ACHN (cell line): ENCODE data around the gene STRA8.
"Not testable (repeated sequence)": the region's sequence is repeated elsewhere in the genome, so short reads cannot be mapped to it uniquely, and the experiment has no call there.

Experiments
- DNase-seq: peaks from one replicate; pipeline ENCODE4 v3.0.0-alpha.2; 2015
- in situ Hi-C: cut with HindIII; loops from 2 replicates; pipeline ENCODE4 v1.10.0; 2017; ENCODE audit warnings: low sequenced_read_pairs, low pct_ligation_motif_present, low pct_unique_long_range_greater_than_20kb

The STRA8 gene

GRCh38 chr7:135231686-135232085, 2.0 kb upstream of the STRA8 start:
- in situ Hi-C loops = no loop called here
- DNase-seq = no peak

DNA sequence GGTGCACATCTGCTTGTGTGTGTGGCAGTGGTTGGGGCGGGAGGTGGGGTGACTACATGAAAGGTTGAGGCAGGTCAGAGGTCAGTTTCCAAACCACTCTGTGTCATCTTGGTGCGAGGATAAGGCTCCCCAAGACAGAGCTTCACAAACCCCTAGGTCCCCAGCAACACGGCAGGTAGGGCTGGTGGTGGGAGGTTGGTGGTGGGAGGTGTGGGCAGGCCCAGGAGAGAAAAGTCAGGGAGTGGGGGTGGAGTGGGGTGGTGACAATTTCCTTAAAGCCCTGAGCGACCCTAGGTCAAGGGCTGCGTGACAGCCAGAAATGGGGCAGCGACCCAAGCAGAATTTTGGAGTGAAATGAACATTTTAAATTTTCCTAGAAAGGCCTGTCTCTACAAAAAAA, 1.6 kb upstream of the STRA8 start:
- no peak for DNase-seq
- in situ Hi-C loops = no loop called here

GRCh38 chr7:135232720-135233119, 918 bp upstream of the STRA8 start:
- in situ Hi-C loops = no loop called here
- peak; percentile 19 for DNase-seq

GRCh38 chr7:135234095-135234494, 457 bp downstream of the STRA8 start:
- in situ Hi-C loops, DNase-seq: not testable (repeated sequence)

DNA sequence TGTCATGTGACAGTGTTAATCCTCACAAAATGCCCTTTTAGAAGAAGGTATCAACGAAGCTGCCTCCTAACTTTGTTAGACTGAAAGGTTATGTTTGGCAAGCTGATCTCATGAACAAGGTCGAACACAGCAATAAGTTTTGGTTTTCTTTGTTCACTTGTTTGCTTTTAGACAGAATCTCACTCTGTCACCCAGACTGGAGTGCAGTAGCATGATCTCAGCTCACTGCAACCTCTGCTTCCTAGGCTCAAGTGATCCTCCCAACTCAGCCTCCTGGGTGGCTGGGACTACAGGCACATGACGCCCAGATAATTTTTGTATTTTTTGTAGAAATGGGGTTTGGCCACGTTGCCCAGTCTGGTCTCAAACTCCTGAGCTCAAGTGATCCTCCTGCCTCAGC, 1.1 kb downstream of the STRA8 start:
- in situ Hi-C loops = no loop called here
- DNase-seq = no peak

- peak; percentile 71 for DNase-seq
- in situ Hi-C loops = no loop called here
Measured at GRCh38 chr7:135235841-135236240, 2.2 kb downstream of the STRA8 start.

DNA sequence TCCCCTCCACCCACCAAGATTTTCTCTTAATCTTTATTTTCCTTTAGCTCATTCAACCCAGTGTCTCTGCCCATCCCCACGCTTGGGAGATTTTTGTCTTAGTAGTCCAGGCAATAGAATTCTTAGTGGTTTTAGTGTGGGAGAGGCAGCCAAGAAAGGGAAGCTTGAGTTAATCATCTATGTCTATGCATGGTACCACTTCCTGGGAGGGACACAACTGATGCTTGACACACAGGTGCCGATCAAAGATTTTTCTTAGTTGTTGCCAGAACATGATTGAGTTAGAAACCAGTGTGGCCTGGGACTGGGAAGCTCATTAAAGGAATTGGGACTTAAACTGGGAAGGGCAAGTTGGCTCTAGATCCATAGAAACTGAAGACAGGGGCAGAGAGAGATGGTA, 3.1 kb downstream of the STRA8 start:
- peak; percentile 94 for DNase-seq
- in situ Hi-C loops = no loop called here

- in situ Hi-C loops = no loop called here
- peak; percentile 25 for DNase-seq
Measured at GRCh38 chr7:135238112-135238744, 4.6 kb downstream of the STRA8 start.

DNA sequence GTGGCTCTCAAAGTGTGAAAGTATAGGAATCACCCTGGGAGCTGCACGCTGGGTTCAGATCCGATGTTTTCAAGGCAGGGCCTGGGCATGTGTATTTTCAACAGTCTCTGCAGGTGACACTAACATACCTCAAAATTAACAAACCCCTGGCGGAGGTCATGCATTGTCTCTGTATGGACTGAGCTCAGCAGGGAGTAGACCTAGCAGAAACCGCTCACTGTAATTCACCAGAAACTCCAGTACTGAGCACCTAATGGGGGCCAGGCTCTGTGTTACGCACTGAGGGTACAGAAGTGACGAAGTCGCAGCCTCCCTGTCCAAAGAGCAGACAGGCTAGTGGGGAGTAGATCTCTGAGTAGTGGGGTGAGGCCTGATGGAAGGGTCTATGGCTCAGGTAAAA, 5.6 kb downstream of the STRA8 start:
- in situ Hi-C loops = no loop called here
- no peak for DNase-seq

- DNase-seq = no peak
- in situ Hi-C loops = no loop called here
Measured at GRCh38 chr7:135240441-135240840, 6.8 kb downstream of the STRA8 start.

DNA sequence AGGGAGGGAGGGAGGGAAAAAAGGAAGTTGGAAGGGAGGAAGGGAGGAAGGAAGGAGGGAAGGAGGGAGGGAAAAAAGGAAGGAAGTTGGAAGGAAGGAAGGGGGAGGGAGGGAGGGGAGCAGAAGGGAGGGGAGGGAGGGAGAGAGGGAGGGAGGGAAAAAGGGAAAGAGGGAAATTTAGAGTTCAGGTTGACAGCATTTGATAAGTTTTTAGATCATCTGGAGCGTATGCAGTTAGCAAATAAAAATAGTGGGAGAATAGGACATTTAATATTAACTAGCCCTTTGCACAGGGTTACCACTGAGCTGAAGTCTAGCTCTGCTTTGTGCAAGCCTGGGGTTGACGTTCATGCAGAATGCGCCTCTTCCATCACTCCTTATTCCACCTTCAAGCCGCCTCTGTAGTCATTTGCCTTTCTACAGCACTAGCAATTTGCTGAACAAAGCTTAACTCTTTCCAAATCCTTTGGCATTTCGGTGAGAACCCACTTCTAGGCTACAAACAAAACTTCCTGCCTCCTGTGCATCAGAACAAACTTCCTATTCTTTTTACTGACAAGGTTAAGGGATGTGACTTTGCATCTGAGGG, 8.6 kb downstream of the STRA8 start:
- in situ Hi-C loops = no loop called here
- DNase-seq = no peak

DNA sequence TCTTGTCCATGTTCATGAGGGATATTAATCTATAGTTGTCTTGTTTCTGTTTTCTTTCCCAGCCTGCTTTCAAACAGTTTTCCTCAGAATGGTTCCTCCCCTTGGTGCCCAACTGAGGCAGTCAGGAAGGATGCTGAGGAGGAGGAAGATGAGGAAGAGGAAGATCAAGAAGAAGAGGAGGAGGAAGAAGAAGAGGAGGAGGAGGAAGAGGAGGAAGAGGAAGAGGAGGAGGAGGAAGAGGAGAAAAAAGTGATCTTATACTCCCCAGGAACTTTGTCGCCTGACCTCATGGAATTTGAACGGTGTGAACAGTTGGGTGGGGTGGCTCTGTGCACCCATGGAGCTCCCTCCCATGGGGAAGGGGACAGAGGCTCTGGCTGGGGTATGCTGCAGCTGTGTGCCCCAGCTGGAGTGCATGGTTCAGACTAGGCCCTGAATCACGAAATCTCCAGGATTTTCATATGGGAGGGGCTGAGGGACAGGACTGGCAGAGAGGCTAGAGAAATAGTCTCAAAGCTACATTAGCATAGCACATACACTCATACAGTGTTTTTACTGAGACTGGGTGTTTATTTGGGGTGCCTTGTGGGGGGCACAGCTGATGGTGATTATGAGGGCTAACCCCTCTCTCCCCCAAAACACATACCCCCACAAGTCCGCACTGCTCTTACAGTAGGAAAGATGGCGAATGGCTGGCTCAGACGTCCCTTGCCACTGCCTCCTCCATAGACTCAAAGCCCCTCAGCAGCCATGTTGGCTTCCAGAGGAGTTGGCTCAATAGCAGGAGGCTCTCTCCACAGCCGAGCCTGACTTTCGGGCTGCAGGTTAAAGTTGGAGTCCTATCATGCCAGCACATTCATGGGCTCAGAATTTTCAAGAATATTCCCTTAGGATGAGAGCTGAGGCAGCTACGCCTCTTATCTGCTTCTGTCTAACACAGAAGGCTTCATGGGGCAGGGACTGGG, 11.9 kb downstream of the STRA8 start:
- in situ Hi-C loops = no loop called here
- no peak for DNase-seq

GRCh38 chr7:135246191-135246825, 12.7 kb downstream of the STRA8 start:
- DNase-seq = no peak
- in situ Hi-C loops = no loop called here

- in situ Hi-C loops = no loop called here
- no peak for DNase-seq
Measured at GRCh38 chr7:135247746-135248471, 14.3 kb downstream of the STRA8 start.

DNA sequence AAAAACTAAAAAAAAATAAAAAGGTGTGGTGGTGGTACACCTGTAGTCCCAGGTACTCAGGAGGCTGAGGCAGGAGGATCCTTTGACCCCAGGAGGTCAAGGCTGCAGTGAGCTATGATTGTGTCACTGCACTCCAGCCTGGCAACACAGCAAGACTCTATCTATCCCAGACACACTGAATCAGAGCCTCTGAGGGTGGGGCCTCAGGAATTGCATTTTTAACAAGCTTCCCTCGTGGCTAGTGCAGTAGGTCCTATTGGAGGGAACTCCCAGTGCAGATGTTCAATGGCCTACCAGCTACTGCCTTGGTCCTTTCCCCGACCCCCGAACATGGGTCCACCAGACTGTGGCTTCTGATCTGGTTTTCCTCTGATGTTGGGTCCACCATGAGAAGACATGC, 14.9 kb downstream of the STRA8 start:
- no peak for DNase-seq
- in situ Hi-C loops = no loop called here

DNA sequence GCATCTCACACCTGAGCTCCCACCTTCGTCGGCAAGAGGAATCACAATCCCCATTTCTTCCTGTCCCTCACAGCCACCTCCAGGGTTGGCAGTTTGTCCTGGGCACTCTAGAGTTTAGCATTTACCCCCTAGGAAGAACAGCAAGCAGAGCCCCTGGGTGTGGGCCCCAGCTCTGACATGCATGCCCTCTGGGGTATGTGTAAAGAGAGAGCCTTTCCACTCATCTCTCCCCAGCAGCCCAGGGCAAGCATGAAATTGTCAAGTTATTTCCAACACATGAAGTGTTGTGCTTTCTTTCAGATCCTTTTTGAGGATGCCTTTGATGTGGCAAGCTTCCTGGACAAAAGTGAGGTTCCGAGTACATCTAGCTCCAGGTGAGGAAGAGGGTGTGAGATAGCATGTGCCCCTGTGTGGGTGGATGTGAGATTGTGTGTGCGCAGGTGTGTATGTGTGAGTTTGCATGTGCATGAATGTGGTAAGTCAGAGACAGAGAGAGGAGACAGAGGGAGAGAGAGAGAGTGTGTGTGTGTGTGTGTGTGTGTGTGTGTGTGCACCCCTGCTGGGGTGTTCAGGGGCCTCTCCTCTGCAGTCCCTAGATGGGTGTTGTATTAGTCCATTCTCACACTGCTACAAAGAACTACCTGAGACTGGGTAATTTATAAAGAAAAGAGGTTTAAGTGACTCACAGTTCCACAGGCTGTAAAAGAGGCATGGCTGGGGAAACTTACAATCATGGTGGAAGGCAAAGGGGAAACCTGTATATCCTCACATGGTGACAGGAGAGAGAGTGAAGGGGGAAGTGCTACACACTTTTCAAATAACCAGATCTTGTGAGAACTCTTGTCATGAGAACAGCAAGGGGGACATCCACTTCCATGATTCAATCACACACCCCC, 18.1 kb downstream of the STRA8 start:
- no peak for DNase-seq
- in situ Hi-C loops = no loop called here

DNA sequence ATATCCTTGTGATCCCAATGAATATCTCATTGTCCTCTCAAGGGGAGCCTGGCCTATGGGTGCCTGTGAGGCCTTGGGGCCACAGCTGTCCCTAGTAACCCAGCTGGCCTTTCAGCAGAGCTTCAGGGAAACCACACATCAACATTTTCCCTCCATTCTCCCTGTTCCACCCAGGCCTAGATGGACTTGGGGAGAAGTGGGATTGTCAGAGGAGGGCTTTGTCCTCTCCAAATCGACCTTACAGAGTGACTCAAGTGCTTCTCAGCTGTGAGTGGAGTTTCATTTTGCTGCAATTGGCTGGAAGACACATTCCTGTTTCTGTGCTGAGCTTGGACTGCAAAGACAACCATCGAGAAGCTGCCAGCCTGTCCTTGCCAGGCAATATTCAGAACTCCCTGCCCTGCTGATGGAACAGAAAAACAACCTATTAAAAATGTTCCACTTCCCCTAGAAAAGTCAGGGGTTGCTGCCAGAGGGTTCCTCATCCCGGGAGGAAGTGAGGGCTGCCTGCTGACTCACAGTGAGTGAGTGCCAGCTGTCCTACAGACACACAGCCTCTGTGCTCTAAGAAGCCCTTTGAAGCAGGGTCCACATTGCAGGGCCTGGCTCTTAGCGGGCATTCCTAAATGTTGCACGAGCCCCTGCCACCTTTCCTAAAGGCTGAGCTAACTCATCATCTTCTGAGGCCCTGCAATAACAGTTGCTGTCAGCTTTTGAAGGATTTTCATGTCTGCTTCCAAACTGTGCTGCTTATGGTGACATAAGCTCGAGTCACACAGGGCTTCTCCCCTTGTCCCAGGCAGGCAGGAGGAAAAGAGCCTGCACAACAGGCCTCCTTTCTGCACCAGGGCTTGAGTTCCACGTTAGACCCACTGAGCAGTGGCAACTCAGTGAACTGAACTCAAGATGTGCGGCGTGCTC, 20.5 kb downstream of the STRA8 start:
- in situ Hi-C loops = no loop called here
- DNase-seq = peak; percentile 59
